Posterior vena cava (tissue), 2 donors: ENCODE measurements around the gene ABCA9. TPM values are rescaled to one million over a fixed set of nuclear protein-coding genes. Genes with fewer than 3 reads are reported as not detected.
"Not testable (repeated sequence)": the region's sequence is repeated elsewhere in the genome, so short reads cannot be mapped to it uniquely, and the experiment has no call there.

Source experiments
- DNase-seq: peaks from one replicate; pipeline ENCODE4 v3.0.0-alpha.2; 2020; ENCODE audit warnings: low spot score
- intact Hi-C, 2 donors: fragments of 100-400 bp; cut with DNase I; formaldehyde crosslinking; loops; one replicate each; pipeline versions ENCODE4 v1.14.1 to v1.14.2; 2022 to 2023
- long read RNA-seq, 2 donors: library from polyadenylated mRNA; unstranded; transcript quantifications; one replicate each; pipeline ENCODE4 v2.0.0, GENCODE V29; 2020 to 2021
- total RNA-seq, 2 donors: library from RNA; stranded (reverse); fragmentation: NEBNext Ultra II Directional; extraction: Animal tissue kit (Norgen Biotek cat#: 25700); gene quantifications; one replicate each; pipeline ENCODE4 v1.2.1, GENCODE V29; 2021
- donor health status: DM: yes; HTN: yes; CAD: no.
- donor health status: DM: yes; HTN: yes; CAD: no.

Gene ABCA9, protein sequence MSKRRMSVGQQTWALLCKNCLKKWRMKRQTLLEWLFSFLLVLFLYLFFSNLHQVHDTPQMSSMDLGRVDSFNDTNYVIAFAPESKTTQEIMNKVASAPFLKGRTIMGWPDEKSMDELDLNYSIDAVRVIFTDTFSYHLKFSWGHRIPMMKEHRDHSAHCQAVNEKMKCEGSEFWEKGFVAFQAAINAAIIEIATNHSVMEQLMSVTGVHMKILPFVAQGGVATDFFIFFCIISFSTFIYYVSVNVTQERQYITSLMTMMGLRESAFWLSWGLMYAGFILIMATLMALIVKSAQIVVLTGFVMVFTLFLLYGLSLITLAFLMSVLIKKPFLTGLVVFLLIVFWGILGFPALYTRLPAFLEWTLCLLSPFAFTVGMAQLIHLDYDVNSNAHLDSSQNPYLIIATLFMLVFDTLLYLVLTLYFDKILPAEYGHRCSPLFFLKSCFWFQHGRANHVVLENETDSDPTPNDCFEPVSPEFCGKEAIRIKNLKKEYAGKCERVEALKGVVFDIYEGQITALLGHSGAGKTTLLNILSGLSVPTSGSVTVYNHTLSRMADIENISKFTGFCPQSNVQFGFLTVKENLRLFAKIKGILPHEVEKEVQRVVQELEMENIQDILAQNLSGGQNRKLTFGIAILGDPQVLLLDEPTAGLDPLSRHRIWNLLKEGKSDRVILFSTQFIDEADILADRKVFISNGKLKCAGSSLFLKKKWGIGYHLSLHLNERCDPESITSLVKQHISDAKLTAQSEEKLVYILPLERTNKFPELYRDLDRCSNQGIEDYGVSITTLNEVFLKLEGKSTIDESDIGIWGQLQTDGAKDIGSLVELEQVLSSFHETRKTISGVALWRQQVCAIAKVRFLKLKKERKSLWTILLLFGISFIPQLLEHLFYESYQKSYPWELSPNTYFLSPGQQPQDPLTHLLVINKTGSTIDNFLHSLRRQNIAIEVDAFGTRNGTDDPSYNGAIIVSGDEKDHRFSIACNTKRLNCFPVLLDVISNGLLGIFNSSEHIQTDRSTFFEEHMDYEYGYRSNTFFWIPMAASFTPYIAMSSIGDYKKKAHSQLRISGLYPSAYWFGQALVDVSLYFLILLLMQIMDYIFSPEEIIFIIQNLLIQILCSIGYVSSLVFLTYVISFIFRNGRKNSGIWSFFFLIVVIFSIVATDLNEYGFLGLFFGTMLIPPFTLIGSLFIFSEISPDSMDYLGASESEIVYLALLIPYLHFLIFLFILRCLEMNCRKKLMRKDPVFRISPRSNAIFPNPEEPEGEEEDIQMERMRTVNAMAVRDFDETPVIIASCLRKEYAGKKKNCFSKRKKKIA (N-terminal part only)
- total RNA-seq = 10 to 100 TPM; 33.6 to 36.6 TPM
- long read RNA-seq, donor 1, partial matches to known transcripts = 0 of 3 reads
- long read RNA-seq, donor 1, other reads (novel, unspliced or antisense) = 3 of 3 reads
- long read RNA-seq, donor 2, partial matches to known transcripts = 1 of 3 reads
- long read RNA-seq, donor 2, other reads (novel, unspliced or antisense) = 2 of 3 reads

DNA sequence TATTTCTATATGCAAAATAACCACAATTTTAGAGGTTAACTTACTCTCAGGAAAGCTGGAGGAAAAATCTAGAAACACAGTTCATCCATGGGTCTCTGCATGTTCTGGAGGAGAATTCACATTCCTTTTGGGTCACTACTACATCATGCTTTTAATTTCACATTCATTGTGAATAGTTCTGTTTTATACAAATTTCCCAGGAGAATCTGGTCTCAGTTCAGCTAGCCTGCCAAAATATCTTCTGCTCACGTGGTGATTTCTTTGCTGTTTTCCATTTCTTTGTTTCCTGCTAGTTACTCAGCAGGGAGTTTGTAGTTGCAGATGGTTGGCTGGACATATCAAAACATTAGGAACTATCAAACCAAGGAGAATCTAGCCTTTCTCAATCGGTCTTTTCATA is at the start of gene ABCA9:
ABCA9 (minus strand) TSS at position 106 of the 400 bp plus-strand sequence. CDS start 9,801 bp downstream, outside the sequence.
- intact Hi-C loops = no loop called here
- no peak for DNase-seq

DNA sequence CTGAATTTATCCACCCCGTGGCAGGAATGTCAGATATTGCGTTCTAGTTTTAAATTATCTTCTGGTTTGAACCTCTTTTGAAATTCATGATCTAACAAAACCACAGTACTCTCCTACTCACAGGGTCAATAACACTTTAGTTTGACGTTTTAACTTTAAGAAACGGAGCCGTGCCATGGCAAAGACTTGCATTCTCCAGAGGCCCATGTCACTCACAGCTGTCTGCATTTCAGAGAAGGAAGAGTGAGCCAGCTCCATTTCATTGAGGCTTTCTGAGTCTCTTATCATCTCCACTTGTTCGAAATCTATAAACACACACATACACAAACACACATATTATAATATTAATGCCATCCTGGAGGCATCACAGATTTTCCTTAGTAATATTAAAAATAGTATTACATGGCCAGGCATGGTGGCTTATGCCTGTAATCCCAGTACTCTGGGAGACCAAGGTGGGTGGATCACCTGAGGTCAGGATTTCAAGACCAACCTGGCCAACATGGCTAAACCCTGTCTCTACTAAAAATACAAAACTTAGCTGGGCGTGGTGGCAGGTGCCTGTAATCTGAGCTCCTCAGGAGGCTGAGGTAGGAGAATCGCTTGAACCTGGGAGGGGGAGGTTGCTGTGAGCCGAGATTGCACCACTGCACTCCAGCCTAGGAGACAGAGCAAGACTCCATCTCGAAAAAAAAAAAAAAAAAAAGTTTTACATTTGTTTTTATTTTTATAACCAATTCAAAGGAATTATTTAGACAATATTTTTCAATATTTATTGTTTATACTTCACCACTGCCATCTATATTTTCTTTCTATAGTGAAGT is 45.4 kb upstream of the ABCA9 start:
- DNase-seq = no peak
- intact Hi-C loops = no loop called here

DNA sequence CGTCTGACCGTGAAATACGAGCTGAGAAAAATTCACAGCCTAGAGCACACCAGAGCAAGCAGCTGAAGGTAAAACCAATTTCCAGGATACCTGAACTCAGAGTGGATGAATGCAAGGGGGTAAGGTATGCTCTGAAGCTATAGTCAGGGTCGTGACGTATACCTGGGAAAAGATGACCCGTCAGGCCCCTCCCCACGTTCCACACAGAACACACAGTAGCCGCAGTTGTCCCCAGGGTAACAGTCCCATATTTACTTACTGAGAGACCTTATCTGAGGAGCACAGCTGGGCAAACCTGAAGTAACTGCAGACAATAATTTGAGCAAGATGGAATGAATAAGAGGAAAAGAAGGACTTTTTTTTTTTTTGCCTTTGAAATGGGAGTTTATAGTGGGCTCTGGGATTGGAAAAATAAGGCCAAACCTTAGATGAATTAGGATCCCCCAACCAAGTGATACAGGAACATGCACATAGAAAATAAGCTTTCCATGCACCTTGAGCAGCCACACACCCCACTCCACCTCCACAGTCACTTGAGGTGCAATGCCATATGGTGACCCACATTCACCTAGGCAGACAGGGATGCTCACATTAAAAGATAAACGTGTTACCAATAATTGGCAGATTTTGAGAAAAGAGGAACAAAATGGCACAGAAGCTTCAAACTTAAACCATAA is 43.0 kb upstream of the ABCA9 start:
- no peak for DNase-seq
- intact Hi-C loops = no loop called here

DNA sequence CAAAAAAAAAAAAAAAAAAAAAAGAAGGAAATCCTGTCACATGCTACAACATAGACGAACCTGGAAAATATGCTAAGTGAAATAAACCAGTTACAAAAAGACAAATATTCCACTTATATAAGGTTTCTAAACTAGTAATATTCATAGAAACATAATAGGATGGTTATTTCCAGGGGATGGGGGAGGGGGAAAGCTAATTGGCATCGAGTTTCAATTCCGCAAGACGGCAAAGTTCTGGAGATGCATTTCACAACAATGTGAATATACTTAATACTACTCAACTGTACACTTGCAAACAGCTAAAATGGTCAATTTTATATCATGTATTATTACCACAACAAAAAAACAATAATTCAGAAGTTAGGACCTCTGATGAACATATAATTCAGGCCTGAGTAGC is 37.9 kb upstream of the ABCA9 start:
- intact Hi-C loops = no loop called here
- no peak for DNase-seq

DNA sequence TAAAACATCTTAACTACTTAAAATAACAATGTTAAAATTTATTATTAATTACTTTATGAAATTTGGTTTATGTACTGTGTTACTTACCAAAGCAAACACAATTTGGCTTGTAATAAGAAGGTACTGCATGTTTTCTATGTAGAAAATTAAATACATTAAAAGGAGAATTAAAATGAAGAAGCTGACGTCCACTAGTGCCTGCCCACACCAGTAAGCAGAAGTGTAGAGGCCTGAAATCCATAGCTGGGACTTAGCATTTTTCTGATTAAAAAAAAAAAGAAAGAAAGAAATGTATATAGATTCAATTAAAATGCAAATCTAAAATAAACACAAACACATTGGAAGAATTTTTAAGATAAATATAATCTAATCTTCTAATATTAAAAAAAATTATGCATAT is 35.8 kb upstream of the ABCA9 start:
- no peak for DNase-seq
- intact Hi-C loops = no loop called here

DNA sequence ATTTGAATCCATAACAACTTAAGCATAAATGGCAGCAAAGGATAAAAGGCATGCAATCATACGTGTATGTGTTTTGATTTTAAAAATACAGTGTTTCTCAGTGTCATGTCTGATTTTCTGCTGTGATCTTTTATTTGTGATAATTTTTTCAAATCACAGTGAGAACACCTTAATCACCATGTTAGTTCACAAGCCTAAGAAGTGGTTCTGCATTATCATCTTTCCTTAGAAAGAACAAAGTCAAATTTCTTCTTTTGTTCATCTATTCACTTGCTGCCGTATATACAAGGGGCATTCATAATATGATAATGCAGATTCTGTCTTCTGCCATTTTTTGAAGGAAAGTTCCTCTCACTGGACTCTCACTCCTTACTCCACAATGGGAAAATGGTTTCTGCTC is 33.3 kb upstream of the ABCA9 start:
- no peak for DNase-seq
- intact Hi-C loops = no loop called here

DNA sequence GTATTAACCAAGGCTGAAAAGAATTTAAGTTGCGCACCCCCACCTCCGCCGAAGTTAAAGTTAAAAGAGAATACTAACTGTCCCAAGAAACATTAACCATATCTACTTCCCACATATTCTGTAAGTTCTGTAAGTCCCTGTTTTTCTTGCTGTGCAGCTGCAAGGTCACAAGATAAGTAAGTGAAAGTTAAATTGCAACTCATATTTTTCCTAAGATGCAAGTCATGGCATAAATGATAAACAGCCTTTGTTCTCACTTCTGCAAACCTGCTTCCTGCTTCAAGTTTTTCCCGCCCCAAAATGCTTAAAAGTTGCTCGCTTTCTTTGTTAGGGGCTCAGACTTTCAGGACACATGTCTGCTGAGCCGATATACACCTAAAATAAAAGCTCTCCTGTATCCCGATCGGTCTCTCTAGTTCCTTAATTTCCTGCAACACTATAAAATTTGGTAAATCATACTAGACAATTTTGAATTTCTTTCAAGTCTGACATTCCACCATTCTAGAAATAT is 32.6 kb upstream of the ABCA9 start:
- intact Hi-C loops = no loop called here
- DNase-seq = no peak

DNA sequence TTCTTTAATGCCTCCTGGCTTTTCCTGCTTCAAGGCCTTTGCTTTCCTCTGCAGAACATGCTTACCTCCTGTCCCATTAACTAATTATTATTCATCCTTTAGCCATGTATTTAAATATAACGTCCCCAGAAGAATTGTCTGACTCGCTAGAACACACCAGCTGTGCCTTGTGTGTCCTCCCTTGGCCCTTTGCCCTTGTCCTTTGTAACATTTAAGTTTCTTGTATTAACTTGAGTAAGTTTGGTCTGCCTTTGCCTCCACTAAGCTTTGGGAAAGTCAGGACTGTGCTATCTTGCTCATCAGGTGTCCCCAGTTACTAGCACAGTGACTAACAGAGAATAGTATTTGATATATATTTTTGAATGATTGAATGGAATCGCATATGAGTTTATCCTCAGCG is 29.6 kb upstream of the ABCA9 start:
- intact Hi-C loops = no loop called here
- DNase-seq = no peak

DNA sequence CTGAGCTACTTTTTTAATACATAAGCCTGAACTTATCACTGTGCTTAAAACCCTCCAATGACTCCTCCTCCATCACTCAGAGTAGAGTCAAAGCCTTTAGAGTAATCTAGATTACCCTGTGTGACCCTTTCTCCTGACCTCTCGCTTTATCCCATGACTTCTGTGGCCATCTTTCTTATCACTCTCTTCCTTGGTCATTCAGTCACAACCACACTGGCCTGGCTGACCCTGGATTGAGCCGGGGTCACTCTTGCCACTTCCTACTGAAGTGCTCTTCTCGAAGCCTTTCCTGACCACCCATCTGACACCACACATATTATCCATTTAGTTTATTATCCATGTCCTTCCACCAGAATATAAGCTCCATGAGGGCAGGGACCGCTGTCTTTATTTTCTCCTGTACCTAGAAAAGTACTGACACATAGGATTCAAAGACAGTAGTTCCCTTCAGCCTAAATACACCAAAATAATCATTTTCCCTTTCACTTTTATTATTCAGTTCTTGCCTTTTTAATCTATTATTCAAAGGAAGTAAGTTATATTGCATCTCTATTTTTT is 28.0 kb upstream of the ABCA9 start:
- intact Hi-C loops = no loop called here
- DNase-seq = no peak

DNA sequence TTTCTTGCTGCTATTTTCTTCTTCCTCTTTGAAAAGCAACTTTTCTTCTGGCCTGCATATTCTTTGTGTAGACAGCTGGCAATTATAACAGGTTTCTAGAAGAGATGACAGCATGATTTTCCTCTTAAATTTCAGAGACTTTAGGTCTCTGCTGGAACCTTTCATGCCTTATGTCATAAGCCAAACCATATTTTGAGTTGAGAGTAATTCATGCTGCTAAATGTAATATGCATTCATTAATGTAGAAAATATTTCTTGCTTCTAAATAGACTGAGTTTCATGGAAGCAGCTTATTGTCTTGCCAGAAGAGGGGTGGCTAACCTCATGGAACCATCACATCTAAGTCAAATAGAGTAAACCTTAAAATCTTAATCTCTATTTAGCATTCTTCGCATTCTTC is 25.9 kb upstream of the ABCA9 start:
- intact Hi-C loops = no loop called here
- no peak for DNase-seq

DNA sequence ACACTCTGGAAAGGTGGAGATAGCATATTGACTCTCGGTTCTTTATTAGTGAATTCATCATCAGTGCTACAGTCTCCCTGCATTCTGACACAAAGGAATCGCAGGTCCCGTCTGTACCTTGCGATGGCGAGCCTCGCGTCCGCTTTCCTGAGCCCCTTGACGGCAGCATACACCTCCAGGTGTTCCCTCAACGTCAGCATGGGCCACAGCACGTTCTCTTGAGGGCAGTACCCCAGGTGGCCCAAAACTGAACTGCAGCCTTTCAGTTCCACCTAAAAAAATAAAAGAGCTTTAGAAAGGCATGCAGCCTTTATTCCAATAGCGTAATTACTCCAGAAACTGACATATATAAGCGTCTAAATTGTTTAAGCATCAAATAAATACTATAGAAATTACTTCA is 24.2 kb upstream of the ABCA9 start:
- intact Hi-C loops = no loop called here
- no peak for DNase-seq

DNA sequence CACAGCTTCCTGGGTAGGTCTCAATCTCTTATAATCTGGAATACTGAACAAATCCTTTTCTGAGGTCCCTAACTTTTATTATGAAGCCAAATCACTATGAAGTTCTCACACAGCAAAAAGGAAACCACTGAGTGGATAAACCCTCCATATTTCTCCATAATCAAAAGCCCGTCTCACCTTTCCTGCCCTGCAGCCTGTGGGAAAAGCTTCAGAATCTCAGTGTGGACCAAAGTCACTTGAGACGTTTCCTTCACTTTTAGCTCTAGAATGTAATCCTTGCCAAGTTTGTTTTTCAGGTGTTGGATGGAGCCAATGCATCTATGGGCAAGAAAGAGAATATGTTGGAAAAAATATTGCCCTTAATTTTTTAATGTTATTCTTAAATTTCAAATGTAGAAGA is 22.0 kb upstream of the ABCA9 start:
- no peak for DNase-seq
- intact Hi-C loops = no loop called here

DNA sequence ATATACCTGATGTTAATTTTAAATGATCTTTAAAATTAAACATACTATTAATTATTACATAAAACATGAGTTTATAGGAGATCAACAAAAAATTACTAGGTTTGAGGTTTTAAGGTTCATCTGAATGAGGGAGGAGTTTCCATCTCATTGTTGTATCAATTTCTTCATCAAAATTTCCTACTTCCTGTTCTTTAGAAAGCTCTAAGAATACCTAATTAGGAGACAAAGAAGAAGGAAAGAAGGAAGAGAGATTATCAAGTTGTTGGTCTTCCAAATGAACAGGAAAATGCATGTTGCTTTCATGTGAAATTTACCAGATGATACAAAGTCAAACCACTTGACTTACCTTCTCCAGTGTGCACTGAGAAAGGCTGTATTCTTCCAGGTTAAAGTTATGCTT is 18.1 kb upstream of the ABCA9 start:
- intact Hi-C loops = no loop called here
- no peak for DNase-seq

DNA sequence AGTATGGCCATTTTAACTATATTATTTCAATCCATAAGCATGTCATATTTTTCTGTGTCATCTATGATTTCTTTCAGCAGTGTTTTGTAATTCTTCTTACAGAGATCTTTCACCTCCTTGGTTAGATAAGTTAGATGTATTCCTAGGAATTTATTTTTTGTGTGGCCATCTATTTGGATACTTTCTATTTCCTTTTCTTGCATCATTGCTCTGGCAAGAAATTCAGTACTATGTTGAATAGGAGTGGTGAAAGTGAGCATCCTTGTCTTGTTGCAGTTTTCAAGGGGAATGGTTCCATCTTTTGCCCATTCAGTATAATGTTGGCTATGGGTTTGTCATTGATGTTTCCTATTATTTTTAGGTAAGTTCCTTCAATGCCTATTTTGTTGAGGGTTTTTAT is 15.1 kb upstream of the ABCA9 start:
- no peak for DNase-seq
- intact Hi-C loops = no loop called here

DNA sequence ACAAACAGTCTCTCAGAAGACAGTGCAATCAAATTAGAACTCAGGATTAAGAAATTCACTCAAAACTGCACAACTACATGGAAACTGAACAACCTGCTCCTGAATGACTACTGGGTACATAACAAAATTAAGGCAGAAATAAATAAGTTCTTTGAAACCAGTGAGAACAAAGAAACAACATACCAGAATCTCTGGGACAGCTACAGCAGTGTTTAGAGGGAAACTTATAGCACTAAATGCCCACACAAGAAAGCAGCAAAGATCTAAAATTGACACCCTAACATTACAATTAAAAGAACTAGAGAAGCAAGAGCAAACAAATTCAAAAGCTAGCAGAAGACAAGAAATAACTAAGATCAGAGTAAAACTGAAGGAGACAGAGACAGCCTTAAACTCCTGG is 12.7 kb upstream of the ABCA9 start:
- DNase-seq, intact Hi-C loops: not testable (repeated sequence)

DNA sequence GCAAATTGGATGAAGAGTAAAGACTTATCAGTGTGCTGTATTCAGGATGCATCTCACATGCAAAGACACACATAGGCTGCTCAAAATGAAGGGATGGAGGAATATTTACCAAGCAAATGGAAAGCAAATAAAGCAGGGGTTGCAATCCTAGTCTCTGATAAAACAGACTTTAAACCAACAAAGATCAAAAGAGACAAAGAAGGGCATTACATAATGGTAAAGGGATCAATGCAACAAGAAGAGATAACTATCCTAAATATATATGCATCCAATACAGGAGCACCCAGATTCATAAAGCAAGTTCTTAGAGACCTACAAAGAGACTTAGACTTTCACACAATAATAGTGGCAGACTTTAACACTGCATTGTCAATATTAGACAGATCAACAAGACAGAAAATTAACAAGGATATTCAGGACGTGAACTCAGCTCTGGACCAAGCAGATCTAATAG is 12.1 kb upstream of the ABCA9 start:
- DNase-seq, intact Hi-C loops: not testable (repeated sequence)

DNA sequence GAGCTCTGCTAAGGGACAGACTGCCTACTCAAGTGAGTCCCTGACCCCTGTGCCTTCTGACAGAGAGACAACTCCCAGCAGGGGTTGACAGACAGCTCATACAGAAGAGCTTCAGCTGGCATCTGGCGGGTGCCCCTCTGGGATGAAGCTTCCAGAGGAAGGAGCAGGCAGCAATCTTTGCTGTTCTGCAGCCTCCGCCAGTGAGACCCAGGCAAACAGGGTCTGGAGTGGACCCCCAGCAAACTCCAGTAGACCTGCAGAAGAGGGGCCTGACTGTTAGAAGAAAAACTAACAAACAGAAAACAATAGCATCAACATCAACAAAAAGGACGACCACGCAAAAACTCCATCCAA is 10.5 kb upstream of the ABCA9 start:
- DNase-seq, intact Hi-C loops: not testable (repeated sequence)
